HG02678 (cell line): ENCODE data around the gene SETD3.
"Not testable (repeated sequence)": the region's sequence is repeated elsewhere in the genome, so short reads cannot be mapped to it uniquely, and the experiment has no call there.

Experiments
- ATAC-seq: cut with Tn5 transposase; IDR thresholded peaks from one replicate; pipeline ENCODE4 v1.9.1; 2021; ENCODE audit warnings: mild to moderate bottlenecking, moderate library complexity; ENCODE audit not compliant: unreplicated experiment

The SETD3 gene

GRCh38 chr14:99363616-99364290 is 116.9 kb downstream of the SETD3 start:
- ATAC-seq, result no peak

- ATAC-seq, result no peak
These were observed 117.6 kb downstream of the SETD3 start for GRCh38 chr14:99363051-99363450.

GRCh38 chr14:99361596-99362215 is 119.0 kb downstream of the SETD3 start:
- no peak for ATAC-seq

DNA sequence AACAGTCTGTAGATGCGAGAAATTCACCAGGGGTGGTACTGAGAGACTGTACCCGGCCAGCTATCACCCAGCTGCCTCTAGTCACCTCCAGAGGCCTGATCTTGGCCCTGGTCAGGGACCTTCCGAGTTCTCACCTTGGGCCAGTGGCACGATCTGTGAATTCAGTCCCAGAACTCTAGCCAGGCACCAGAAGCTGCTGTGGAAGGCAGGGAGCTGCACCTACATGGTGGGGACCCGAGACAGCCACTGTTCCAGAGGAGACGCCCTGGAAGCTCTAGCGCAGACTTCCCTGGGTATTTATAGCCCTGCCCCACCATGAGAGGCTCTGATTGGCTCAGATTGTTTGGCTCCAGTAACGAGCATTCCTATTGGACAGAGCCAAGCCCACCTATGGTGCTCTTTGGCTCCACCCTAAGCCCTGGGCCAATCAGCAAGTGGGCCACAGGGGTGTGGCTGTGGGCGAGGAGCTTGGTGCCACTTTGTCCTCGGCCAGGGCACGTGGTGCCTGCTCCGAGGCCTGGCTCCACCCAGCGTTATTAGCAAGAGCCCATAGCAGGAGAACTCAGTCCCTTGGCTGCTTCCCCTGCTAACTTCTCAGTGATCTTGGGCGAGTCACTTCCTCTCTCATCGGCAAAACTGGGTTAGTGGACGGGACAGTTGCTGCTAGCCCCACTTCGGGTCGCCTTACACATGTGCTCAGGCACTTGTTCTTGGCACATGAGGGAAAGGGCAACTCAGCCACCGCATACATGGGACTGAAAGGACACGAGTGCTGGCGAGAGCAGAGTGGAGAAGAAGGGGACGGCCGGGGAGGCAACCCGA is 119.7 kb downstream of the SETD3 start:
- no peak for ATAC-seq

GRCh38 chr14:99359906-99360305 is 120.8 kb downstream of the SETD3 start:
- no peak for ATAC-seq

DNA sequence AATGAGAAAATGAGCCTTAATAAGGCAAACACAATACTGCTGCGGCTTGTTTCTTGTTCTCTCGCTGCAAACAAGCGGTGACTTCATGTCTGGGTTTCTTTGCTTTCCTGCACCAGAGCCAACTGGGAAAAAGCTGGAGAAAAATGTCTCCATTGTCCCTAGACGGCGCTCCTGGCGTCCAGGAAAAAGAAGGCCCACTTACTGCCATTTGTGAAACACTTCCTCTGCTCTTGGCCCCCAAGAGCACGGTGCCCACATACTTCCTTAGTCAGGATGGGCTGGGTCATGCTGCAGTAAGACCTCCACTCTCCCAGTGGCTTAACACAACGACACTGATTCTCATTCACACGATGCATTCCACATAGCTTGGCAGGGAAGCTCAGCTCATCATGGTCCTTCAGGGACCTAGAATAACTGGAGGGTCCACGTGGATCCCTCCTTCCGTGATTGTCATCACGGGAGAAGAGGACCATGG is 122.7 kb downstream of the SETD3 start:
- no peak for ATAC-seq

- no peak for ATAC-seq
These were observed 123.3 kb downstream of the SETD3 start for GRCh38 chr14:99357151-99357915.

- ATAC-seq, result no peak
These were observed 124.5 kb downstream of the SETD3 start for GRCh38 chr14:99356031-99356608.

GRCh38 chr14:99354166-99354875 is 126.3 kb downstream of the SETD3 start:
- ATAC-seq, result no peak

DNA sequence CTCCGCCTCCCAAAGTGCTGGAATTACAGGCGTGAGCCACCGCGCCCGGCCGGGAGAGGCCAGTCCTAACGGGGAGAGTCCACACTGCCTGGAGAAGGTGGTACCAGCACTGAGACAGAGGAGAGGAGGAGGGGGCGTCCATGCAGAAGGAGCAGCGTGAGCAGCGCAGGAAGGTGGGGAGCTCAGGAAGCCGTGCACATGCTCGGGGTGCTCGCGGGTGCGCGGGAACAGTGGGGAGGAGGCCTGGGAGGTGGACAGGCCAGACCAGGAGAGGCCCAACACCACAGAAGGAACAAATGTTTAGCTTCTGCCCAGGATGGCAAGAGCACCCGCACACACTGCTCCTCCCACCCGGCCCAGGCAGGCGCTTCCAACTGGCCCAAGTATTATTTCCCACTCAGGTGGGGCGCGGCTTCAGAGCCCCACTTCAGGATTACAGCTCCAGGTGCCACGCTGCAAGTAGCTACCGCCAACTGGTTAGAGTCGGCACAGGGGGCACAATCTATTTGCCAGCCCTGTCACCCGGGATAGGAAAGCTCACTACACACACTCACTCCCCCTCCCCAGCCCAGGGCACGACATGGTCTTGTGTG is 127.9 kb downstream of the SETD3 start:
- ATAC-seq, result no peak

DNA sequence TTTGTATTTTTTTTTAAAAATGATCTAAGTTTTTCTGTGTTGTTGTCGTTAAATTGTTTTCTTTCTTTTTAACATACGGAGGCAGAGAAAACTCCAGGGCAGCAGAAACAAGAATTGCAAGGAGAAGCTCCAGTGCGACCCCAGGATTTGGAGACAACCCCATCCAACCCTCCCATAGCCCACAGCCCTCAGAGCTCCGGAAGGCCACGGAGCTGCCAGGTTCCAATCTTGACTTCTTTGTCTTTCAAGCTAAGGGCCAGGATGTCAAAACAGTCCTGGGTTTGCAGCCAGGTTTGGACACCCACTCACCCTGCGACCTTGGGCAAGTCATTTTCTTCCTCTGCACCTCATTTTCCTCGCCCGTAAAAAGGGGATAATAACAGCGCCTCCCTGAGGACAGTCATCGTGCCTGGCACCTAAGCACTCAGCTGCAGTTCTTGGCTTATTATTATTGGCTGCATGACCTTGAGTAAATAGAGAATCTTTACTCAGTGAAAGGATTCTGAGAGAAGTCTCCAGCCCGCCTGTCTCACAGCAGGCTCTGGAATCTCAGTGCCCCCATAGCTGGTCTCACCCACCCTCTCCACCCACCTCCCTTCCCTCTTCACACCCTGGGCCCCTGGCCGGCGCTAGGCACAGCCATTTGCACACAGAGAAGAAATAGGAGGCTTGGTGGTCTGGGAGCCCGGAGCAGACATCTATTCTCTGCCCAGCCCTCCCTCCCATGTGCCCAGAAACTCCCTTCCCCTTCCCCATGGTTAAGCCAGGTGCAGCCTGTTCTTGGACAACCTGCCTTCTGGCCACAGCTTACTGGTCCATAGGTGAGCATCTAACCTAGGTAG is 129.3 kb downstream of the SETD3 start:
- no peak for ATAC-seq

- ATAC-seq, result no peak
These were observed 129.9 kb downstream of the SETD3 start for GRCh38 chr14:99350751-99351150.

- no peak for ATAC-seq
These were observed 130.8 kb downstream of the SETD3 start for GRCh38 chr14:99349721-99350495.

GRCh38 chr14:99348816-99349614 is 131.6 kb downstream of the SETD3 start:
- no peak for ATAC-seq

DNA sequence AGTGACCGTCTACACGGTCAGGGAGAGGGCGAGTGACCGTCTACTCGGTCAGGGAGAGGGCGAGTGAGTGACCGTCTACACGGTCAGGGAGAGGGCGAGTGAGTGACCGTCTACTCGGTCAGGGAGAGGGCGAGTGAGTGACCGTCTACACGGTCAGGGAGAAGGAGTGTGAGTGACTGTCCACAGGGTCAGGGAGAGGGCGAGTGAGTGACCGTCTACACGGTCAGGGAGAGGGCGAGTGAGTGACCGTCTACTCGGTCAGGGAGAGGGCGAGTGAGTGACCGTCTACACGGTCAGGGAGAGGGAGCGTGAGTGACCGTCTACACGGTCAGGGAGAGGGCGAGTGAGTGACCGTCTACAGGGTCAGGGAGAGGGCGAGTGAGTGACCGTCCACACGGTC is 132.4 kb downstream of the SETD3 start:
- not testable (repeated sequence) for ATAC-seq
